Endothelial cell of umbilical vein (primary cell): ENCODE measurements around the gene CYFIP1. TPM values are rescaled to one million over a fixed set of nuclear protein-coding genes. Genes with fewer than 3 reads are reported as not detected.

Experiments used
- BruUV-seq: library from RNA; stranded (reverse); fragments of 400-500 nt; replicated peaks from 2 replicates; lab custom pipeline; 2021; lab: Mats Ljungman, UMichigan
- CTCF ChIA-PET: fragments of 300-600, 350-600 bp; sonication (Branson Sonifier 250); formaldehyde crosslinking; loops from one replicate; lab custom pipeline; 2021; ENCODE audit warnings: antibody characterized with exemption, inconsistent platforms; lab: Charles Lee
- POLR2A ChIA-PET: fragments of 300-600, 350-600 bp; sonication (Branson Sonifier 250); formaldehyde crosslinking; loops from one replicate; lab custom pipeline; 2021; ENCODE audit warnings: antibody characterized with exemption, inconsistent platforms; lab: Charles Lee
- DNase-seq: peaks from one replicate; pipeline ENCODE4 v3.0.0-alpha.2; 2011; ENCODE audit warnings: low read depth, low spot score
- FAIRE-seq: peaks from 2 replicates; lab custom pipeline; 2011; peaks lifted over from hg19 to GRCh38; lab: Jason Lieb, UNC
- H2AFZ ChIP-seq: 2 replicates; pipeline ENCODE4 v1.6.0; 2012; ENCODE audit warnings: low read depth, low read length, control low read depth, inconsistent platforms
- H3K27ac ChIP-seq: 2 replicates; pipeline ENCODE4 v1.5.1; 2011; ENCODE audit warnings: low read depth, mild to moderate bottlenecking, control low read depth, low read length, moderate library complexity; ENCODE audit not compliant: insufficient read depth
- H3K27me3 ChIP-seq, 2 experiments: 2 replicates each; pipeline versions ENCODE4 v1.6.0 to v1.6.1; 2011; ENCODE audit warnings: low read length in 2 of 2, mixed read lengths in 1 of 2; ENCODE audit not compliant: control insufficient read depth in 2 of 2, insufficient read depth in 2 of 2
- H3K36me3 ChIP-seq, 2 experiments: 2 replicates in 1 of 2; 3 replicates in 1 of 2; pipeline ENCODE4 v1.5.1; 2011; ENCODE audit warnings: low read length in 2 of 2, mild to moderate bottlenecking in 1 of 2, moderate library complexity in 1 of 2; ENCODE audit not compliant: control insufficient read depth in 2 of 2, insufficient read depth in 2 of 2; ENCODE audit errors: extremely low read depth in 1 of 2
- H3K4me1 ChIP-seq: 3 replicates; pipeline ENCODE4 v1.5.1; 2011; ENCODE audit warnings: mild to moderate bottlenecking, low read length; ENCODE audit not compliant: control insufficient read depth, insufficient read depth; ENCODE audit errors: extremely low read depth
- H3K4me2 ChIP-seq: 2 replicates; pipeline ENCODE4 v1.6.1; 2011; ENCODE audit warnings: low read length, control low read depth, mixed read lengths; ENCODE audit not compliant: insufficient read depth
- H3K4me3 ChIP-seq, 3 experiments: fragments of 200-600 bp in 1 of 3; sonication (generic), shearing (Covaris generic) in 1 of 3; replicated peaks in 1 of 3; 2 replicates each; pipeline ENCODE4 v1.5.1; 2011 to 2016; ENCODE audit warnings: control low read depth in 3 of 3, low read length in 3 of 3, mild to moderate bottlenecking in 2 of 3, inconsistent platforms in 1 of 3, low read depth in 1 of 3, moderate library complexity in 1 of 3; ENCODE audit not compliant: insufficient read depth in 1 of 3
- H3K79me2 ChIP-seq: 2 replicates; pipeline ENCODE4 v1.6.0; 2012; ENCODE audit warnings: low read length, inconsistent platforms; ENCODE audit not compliant: control insufficient read depth, insufficient read depth
- H3K9ac ChIP-seq: replicated peaks from 2 replicates; pipeline ENCODE3; 2011; ENCODE audit warnings: low read length, control low read depth; ENCODE audit not compliant: insufficient read depth; ENCODE audit errors: extremely low read depth
- H3K9me1 ChIP-seq: replicated peaks from 3 replicates; pipeline ENCODE4 v1.6.0; 2011; ENCODE audit warnings: mild to moderate bottlenecking, low read length; ENCODE audit not compliant: control insufficient read depth, insufficient read depth; ENCODE audit errors: extremely low read depth
- H3K9me3 ChIP-seq: replicated peaks from 2 replicates; pipeline ENCODE4 v1.5.1; 2012; ENCODE audit warnings: low read length, inconsistent platforms; ENCODE audit not compliant: control insufficient read depth, insufficient read depth
- H4K20me1 ChIP-seq: replicated peaks from 2 replicates; pipeline ENCODE3; 2011; ENCODE audit warnings: mild to moderate bottlenecking, low read length; ENCODE audit not compliant: control insufficient read depth, insufficient read depth; ENCODE audit errors: extremely low read depth
- CTCF ChIP-seq, 2 donors: IDR thresholded peaks; 1 replicate in 1 of 2; 2 replicates in 1 of 2; pipeline ENCODE4 v1.5.1; 2011; ENCODE audit warnings: low read length in 2 of 2, mild to moderate bottlenecking in 2 of 2, moderate library complexity in 2 of 2, control low read depth in 1 of 2, inconsistent platforms in 1 of 2, low read depth in 1 of 2; ENCODE audit not compliant: insufficient read depth in 1 of 2; ENCODE audit errors: extremely low read depth in 1 of 2
- EZH2 ChIP-seq: IDR thresholded peaks from 2 replicates; pipeline ENCODE4 v1.6.1; 2012; ENCODE audit warnings: borderline replicate concordance, low read depth, mild to moderate bottlenecking, moderate library complexity, low read length, inconsistent platforms; ENCODE audit not compliant: severe bottlenecking
- FOS ChIP-seq: IDR thresholded peaks from 2 replicates; pipeline ENCODE4 v1.6.1; 2011; ENCODE audit warnings: mild to moderate bottlenecking, low read length, moderate library complexity, borderline replicate concordance; ENCODE audit not compliant: insufficient read depth
- GATA2 ChIP-seq: IDR thresholded peaks from 2 replicates; pipeline ENCODE4 v1.7.0; 2011; ENCODE audit warnings: low read depth, mild to moderate bottlenecking, moderate library complexity, mixed read lengths, low read length; ENCODE audit not compliant: insufficient read length, insufficient read depth
- JUN ChIP-seq: IDR thresholded peaks from 2 replicates; pipeline ENCODE4 v1.6.1; 2011; ENCODE audit warnings: borderline replicate concordance, low read depth; ENCODE audit not compliant: insufficient read length, insufficient read depth
- MAX ChIP-seq: IDR thresholded peaks from 2 replicates; pipeline ENCODE4 v1.6.1; 2011; ENCODE audit not compliant: insufficient read depth, insufficient read length
- MYC ChIP-seq: IDR thresholded peaks from one replicate; pipeline ENCODE4 v1.6.1; 2011; ENCODE audit warnings: mild to moderate bottlenecking, low read depth, low read length
- POLR2A ChIP-seq: IDR thresholded peaks from 2 replicates; pipeline ENCODE4 v1.6.1; 2012; ENCODE audit warnings: low read depth, mild to moderate bottlenecking, control low read depth, low read length
- POLR2AphosphoS5 ChIP-seq: IDR thresholded peaks from 2 replicates; pipeline ENCODE4 v1.6.1; 2012; ENCODE audit warnings: low read depth, mild to moderate bottlenecking, control low read depth, low read length, moderate library complexity; ENCODE audit not compliant: insufficient read depth
- dilution Hi-C: fragments of 300-500 bp; cut with MboI; formaldehyde crosslinking; loops from one replicate; pipeline ENCODE4 v1.15.0; 2019; ENCODE audit warnings: low sequenced_read_pairs; ENCODE audit not compliant: extremely low pct_ligation_motif_present
- intact Hi-C: fragments of 100-400 bp; cut with micrococcal nuclease; formaldehyde crosslinking; loops from one replicate; pipeline ENCODE4 v1.10.0; 2022
- polyA plus RNA-seq, 4 experiments: library from polyadenylated mRNA; depleted of rRNA in 3 of 4; stranded (reverse) in 3 of 4; unstranded in 1 of 4; fragments of >200 nt; gene quantifications; 2 replicates each; pipeline versions ENCODE4 v1.2.1 to v1.2.3, GENCODE V29; 2011 to 2012; ENCODE audit warnings: missing spikeins in 1 of 4
- total RNA-seq: library from RNA; stranded (reverse); gene quantifications from 2 replicates; pipeline ENCODE4 v1.2.3, GENCODE V29; 2021

The CYFIP1 gene
- total and polyA plus RNA-seq, 2 donors (not counting 3 experiments of a cell fraction or from before 2014, with no cell fraction given), result 81.4 to 158 TPM

GRCh38 chr15:22868495-22868894, 111.7 kb downstream of the CYFIP1 start:
- peaks cover 28 to 31% of the 10 kb centered on the region in 2 experiments for H3K36me3 ChIP-seq
- no peak overlapping the region for H3K4me3 ChIP-seq
- ChIA-PET CTCF (no interaction called here), POLR2A (no interaction called here)
- H3K4me1 ChIP-seq, result no peaks in the 10 kb centered on the region
- H3K79me2 ChIP-seq, result peaks cover 12% of the 10 kb centered on the region
- no peaks in the 10 kb centered on the region for H4K20me1 ChIP-seq
- no TSS peak for BruUV-seq
- H3K9me1 ChIP-seq, result no peaks in the 10 kb centered on the region
- no peak overlapping the region for H3K4me2 ChIP-seq
- intact Hi-C loops, result no loop called here
- H2AFZ ChIP-seq, result no peak overlapping the region
- FAIRE-seq (no peak), DNase-seq (no peak)
- H3K27me3 ChIP-seq, result no peaks in the 10 kb centered on the region
- dilution Hi-C loops, result no loop called here
- no peaks in the 10 kb centered on the region for H3K9me3 ChIP-seq
- TF ChIP-seq FOS (no peak), POLR2A (no peak), CTCF (IDR thresholded peaks at IDR 0.05; ENCODE audit: extremely low read depth in 1 of 2, insufficient read depth in 1 of 2, low read depth in 1 of 2, low read length in 2 of 2) (no peak), GATA2 (no peak)
- H3K27ac ChIP-seq, result no peak overlapping the region
- H3K9ac ChIP-seq, result no peak overlapping the region

- BruUV-seq, result no TSS peak
- FAIRE-seq (no peak), DNase-seq (no peak)
- CTCF ChIA-PET, result interaction anchor here (0.8 kb wide), 1 partner anchor 28 kb away, joined by 3 read pairs; no protein-coding TSS in a partner anchor
- Histone ChIP-seq H3K9ac (no peak overlapping the region), H2AFZ (no peak overlapping the region), H3K9me3 (no peaks in the 10 kb centered on the region), H3K27ac (no peak overlapping the region), H3K4me3 (no peak overlapping the region), H3K79me2 (peaks cover 16% of the 10 kb centered on the region), H3K4me2 (no peak overlapping the region), H3K9me1 (no peaks in the 10 kb centered on the region), H4K20me1 (no peaks in the 10 kb centered on the region), H3K27me3 (no peaks in the 10 kb centered on the region), H3K36me3 (peaks cover 26 to 34% of the 10 kb centered on the region in 2 experiments), H3K4me1 (no peaks in the 10 kb centered on the region)
- no peak for TF ChIP-seq CTCF (IDR thresholded peaks at IDR 0.05; ENCODE audit: extremely low read depth in 1 of 2, insufficient read depth in 1 of 2, low read depth in 1 of 2, low read length in 2 of 2)
- no peak for TF ChIP-seq GATA2
- no peak for TF ChIP-seq POLR2AphosphoS5
- no peak for TF ChIP-seq JUN
- TF ChIP-seq MYC, result no peak
- no peak for TF ChIP-seq POLR2A
- TF ChIP-seq EZH2, result no peak
- no peak for TF ChIP-seq MAX
- no peak for TF ChIP-seq FOS
- dilution Hi-C loops, result no loop called here
- POLR2A ChIA-PET, result no interaction called here
- intact Hi-C loops, result no loop called here
These were observed 112.3 kb downstream of the CYFIP1 start for GRCh38 chr15:22867886-22868285.
